ENCODE results near the gene FAM117B.
"Not testable (repeated sequence)": the region's sequence is repeated elsewhere in the genome, so short reads cannot be mapped to it uniquely, and the experiment has no call there.

Gene FAM117B

GRCh38 chr2:202639231-202639630 is 4.5 kb downstream of the FAM117B start:
- DNase-seq = no peak

- no peak for DNase-seq
Observed at GRCh38 chr2:202642567-202642966, 7.8 kb downstream of the FAM117B start.

GRCh38 chr2:202643012-202643858 is 8.5 kb downstream of the FAM117B start:
- no peak for DNase-seq

- no peak for DNase-seq
Observed at GRCh38 chr2:202652119-202652518, 17.4 kb downstream of the FAM117B start.

- DNase-seq = no peak
Observed at GRCh38 chr2:202653890-202654289, 19.1 kb downstream of the FAM117B start.

- DNase-seq = no peak
Observed at GRCh38 chr2:202657876-202658275, 23.1 kb downstream of the FAM117B start.

GRCh38 chr2:202660796-202661195 is 26.0 kb downstream of the FAM117B start:
- no peak for DNase-seq

- no peak for DNase-seq
Observed at GRCh38 chr2:202669841-202670240, 35.1 kb downstream of the FAM117B start.

- DNase-seq = no peak
Observed at GRCh38 chr2:202671317-202672035, 36.7 kb downstream of the FAM117B start.

- not testable (repeated sequence) for DNase-seq
Observed at GRCh38 chr2:202675097-202675496, 40.3 kb downstream of the FAM117B start.

GRCh38 chr2:202679980-202680379 is 45.2 kb downstream of the FAM117B start:
- no peak for DNase-seq

GRCh38 chr2:202680512-202680911 is 45.7 kb downstream of the FAM117B start:
- DNase-seq = no peak

GRCh38 chr2:202681688-202682205 is 47.0 kb downstream of the FAM117B start:
- no peak for DNase-seq

- no peak for DNase-seq
Observed at GRCh38 chr2:202682274-202682673, 47.5 kb downstream of the FAM117B start.

- DNase-seq = no peak
Observed at GRCh38 chr2:202687276-202687675, 52.5 kb downstream of the FAM117B start.

- no peak for DNase-seq
Observed at GRCh38 chr2:202689459-202689858, 54.7 kb downstream of the FAM117B start.

- no peak for DNase-seq
Observed at GRCh38 chr2:202689898-202690297, 55.1 kb downstream of the FAM117B start.

GRCh38 chr2:202690321-202690900 is 55.6 kb downstream of the FAM117B start:
- DNase-seq = no peak

GRCh38 chr2:202693503-202693902 is 58.7 kb downstream of the FAM117B start:
- DNase-seq = no peak

- DNase-seq = no peak
Observed at GRCh38 chr2:202695166-202695565, 60.4 kb downstream of the FAM117B start.

GRCh38 chr2:202700075-202700901 is 65.5 kb downstream of the FAM117B start:
- DNase-seq = no peak

GRCh38 chr2:202703091-202703490 is 68.3 kb downstream of the FAM117B start:
- DNase-seq = no peak

GRCh38 chr2:202704248-202704647 is 69.5 kb downstream of the FAM117B start:
- no peak for DNase-seq

Measured in stimulated activated CD4-positive, alpha-beta T cell treated with anti-CD3 and anti-CD28 coated beads, Interleukin-12 subunit alpha, Interleukin-12 subunit beta, amount 100 ng/mL, for 4 hours (primary cell).